ENCODE measurements around the gene NR3C1.

GRCh38 chr5:143384865-143385657 is 18.4 kb downstream of the NR3C1 start:
- TF ChIP-seq CTCF (IDR thresholded peaks at IDR 0.05; ENCODE audit: poor library complexity, severe bottlenecking) (no peak), TAF1 (IDR thresholded peaks at IDR 0.05; ENCODE audit: low read depth) (no peak), EP300 (conservative IDR thresholded peaks at IDR 0.05; ENCODE audit: poor library complexity, severe bottlenecking) (no peak), EZH2 (IDR thresholded peaks at IDR 0.05; ENCODE audit: borderline replicate concordance, insufficient read depth, low read length, poor library complexity, severe bottlenecking) (no peak), REST (IDR thresholded peaks at IDR 0.05; ENCODE audit: borderline replicate concordance) (no peak), POLR2AphosphoS5 (IDR thresholded peaks at IDR 0.05) (no peak), SMC3 (conservative IDR thresholded peaks at IDR 0.05; ENCODE audit: poor library complexity) (no peak)

Measured in neural cell (in vitro differentiated cells).